Esophagus muscularis mucosa (tissue), 3 donors: Measurements from ENCODE around the gene HSDL2.

Experiments
- POLR2A ChIP-seq: fragments of 450-650 bp; IDR thresholded peaks from one replicate; pipeline ENCODE4 v1.6.1; 2017; ENCODE audit warnings: antibody characterized with exemption, moderate library complexity, mild to moderate bottlenecking, low read depth
- POLR2AphosphoS5 ChIP-seq, 2 donors: sonication (generic); formaldehyde crosslinking; IDR thresholded peaks; one replicate each; pipeline ENCODE4 v1.6.1; 2017; ENCODE audit warnings: antibody characterized with exemption in 2 of 2
- TF ChIP-seq, protein P1 (sequence below), 3 experiments: fragments of 200-600 bp in 2 of 3; fragments of 450-650 bp in 1 of 3; sonication (generic) in 2 of 3; IDR thresholded peaks; one replicate each; pipeline ENCODE4 v1.5.1; 2017 to 2019; ENCODE audit warnings: antibody characterized with exemption in 3 of 3, mild to moderate bottlenecking in 2 of 3, moderate library complexity in 1 of 3

DNA sequence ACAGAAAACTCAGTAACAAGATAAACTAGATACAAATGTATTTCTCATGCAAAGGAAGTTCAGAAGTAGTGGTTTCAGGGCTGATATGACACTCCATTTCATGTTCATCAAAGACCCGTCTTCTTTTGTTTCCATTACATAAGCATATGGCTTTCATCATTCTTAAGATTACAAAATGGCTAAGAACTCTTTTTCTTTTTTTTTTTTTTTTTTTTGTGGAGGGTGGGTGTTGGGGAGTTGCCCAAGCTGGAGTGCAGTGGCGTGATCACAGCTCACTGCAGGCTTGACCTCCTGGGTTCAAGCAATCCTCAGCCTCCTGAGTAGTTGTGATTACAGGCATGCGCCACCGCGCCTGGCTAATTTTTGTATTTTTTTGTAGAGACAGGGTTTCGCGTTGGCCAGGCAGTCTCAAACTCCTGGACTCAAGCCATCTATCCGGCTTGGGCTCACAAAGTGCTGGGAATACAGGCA lies 24.4 kb upstream of the HSDL2 start:
- TF ChIP-seq, protein P1, sequence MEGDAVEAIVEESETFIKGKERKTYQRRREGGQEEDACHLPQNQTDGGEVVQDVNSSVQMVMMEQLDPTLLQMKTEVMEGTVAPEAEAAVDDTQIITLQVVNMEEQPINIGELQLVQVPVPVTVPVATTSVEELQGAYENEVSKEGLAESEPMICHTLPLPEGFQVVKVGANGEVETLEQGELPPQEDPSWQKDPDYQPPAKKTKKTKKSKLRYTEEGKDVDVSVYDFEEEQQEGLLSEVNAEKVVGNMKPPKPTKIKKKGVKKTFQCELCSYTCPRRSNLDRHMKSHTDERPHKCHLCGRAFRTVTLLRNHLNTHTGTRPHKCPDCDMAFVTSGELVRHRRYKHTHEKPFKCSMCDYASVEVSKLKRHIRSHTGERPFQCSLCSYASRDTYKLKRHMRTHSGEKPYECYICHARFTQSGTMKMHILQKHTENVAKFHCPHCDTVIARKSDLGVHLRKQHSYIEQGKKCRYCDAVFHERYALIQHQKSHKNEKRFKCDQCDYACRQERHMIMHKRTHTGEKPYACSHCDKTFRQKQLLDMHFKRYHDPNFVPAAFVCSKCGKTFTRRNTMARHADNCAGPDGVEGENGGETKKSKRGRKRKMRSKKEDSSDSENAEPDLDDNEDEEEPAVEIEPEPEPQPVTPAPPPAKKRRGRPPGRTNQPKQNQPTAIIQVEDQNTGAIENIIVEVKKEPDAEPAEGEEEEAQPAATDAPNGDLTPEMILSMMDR (IDR thresholded peaks at IDR 0.05): no peak
- TF ChIP-seq POLR2A (no peak), POLR2AphosphoS5 (IDR thresholded peaks at IDR 0.05) (no peak)
